ENCODE measurements around the gene CTNNA2.
"Not testable (repeated sequence)": the region's sequence is repeated elsewhere in the genome, so short reads cannot be mapped to it uniquely, and the experiment has no call there.

The CTNNA2 gene

DNA sequence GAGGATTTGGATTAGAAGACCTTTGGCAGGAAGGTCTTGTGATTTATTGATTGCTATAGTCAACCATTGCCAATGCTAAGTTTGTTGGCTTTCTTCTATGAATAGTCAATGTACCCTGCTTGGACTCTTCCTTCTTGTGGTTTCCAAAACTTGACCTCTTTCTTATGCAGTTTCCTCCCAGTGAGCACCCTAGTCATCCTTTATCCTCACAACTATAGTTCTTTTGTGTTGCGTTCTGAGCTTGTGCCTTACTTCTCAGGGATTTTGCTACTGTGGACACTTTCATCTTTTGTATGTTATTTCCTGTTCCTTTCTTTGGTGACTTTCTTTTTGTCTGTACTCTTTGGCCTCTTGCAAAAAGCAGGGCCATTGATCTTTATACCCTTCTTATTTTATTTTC lies 623.5 kb downstream of the CTNNA2 start:
- TF ChIP-seq, protein P1, sequence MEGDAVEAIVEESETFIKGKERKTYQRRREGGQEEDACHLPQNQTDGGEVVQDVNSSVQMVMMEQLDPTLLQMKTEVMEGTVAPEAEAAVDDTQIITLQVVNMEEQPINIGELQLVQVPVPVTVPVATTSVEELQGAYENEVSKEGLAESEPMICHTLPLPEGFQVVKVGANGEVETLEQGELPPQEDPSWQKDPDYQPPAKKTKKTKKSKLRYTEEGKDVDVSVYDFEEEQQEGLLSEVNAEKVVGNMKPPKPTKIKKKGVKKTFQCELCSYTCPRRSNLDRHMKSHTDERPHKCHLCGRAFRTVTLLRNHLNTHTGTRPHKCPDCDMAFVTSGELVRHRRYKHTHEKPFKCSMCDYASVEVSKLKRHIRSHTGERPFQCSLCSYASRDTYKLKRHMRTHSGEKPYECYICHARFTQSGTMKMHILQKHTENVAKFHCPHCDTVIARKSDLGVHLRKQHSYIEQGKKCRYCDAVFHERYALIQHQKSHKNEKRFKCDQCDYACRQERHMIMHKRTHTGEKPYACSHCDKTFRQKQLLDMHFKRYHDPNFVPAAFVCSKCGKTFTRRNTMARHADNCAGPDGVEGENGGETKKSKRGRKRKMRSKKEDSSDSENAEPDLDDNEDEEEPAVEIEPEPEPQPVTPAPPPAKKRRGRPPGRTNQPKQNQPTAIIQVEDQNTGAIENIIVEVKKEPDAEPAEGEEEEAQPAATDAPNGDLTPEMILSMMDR (IDR thresholded peaks at IDR 0.05; ENCODE audit: low read depth, low read length): no peak
- DNase-seq (ENCODE audit: extremely low read depth, low read depth): no peak

DNA sequence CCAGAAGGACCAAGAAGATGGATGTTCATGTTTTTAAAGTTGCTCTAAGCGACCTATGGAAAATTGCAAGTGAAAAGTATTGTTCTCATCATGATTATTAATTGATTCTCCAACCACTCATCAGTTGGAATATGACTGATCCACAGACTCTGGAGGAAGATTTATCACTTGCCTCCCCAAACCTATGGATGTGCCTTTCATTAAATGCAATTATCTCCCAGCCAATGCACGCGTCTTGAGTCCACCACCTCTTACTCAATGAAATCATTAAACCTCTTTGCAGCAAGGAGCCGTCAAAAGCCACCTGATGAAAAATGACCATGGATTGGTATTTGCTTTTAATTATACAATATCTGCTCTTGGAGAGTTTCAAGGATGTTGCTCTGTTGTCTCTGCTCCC lies 626.1 kb downstream of the CTNNA2 start:
- TF ChIP-seq, protein P1 (IDR thresholded peaks at IDR 0.05; ENCODE audit: low read depth, low read length): no peak
- no peak for DNase-seq (ENCODE audit: extremely low read depth, low read depth)

DNA sequence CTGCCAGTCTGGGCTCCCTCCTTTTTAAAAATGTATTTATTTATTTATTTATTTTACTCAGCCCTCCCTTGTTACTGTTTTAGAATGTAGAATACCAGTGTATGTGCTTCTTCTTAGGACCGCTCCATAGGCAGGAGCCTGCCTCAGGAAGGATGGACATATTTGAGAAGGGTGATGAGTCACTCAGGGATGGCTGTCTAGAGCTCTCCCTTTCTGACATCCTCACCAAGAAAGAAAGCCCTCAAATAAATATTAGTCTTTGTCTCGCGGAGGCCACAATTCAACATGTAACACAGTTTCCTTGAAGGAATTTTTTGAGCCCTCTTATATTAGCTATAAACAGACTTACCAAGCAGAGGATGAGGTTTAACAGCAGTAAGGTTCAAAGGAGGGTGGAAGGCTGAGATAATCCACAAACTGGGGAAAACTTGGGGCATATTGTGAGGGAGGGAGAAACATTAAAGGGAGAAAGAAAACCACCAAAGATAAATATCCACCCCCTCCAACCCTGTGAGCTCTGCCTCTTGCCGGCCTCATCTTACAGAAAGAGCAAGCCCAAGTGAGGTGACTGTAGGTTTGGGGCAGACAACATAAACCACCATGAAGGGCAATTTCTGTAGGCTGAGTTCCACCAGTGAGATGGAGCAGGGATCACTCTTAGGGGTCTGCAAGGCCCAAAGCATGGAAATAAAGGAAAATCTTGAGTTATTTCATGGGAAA lies 628.3 kb downstream of the CTNNA2 start:
- no peak for DNase-seq (ENCODE audit: extremely low read depth, low read depth)
- TF ChIP-seq, protein P1 (IDR thresholded peaks at IDR 0.05; ENCODE audit: low read depth, low read length): no peak

DNA sequence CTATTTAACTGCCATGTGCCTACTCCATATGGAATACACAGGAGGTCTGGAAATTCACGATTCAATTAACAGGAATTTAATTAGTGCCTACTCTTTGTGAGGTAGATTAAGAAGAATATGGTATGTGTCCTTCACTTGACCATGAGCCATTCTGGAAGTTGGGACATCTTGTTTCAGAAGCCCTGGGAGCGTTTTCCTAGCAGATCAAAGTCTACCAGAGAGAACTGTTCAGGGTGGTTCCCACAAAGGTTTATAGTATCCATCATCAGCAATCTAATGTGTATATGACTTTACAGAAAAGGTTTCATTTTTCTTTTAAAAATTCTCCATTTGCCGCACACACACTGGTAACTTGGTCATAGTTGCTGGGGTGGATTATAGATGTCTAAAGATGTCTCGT lies 632.6 kb downstream of the CTNNA2 start:
- TF ChIP-seq, protein P1 (IDR thresholded peaks at IDR 0.05; ENCODE audit: low read depth, low read length): no peak
- DNase-seq (ENCODE audit: extremely low read depth, low read depth): no peak

DNA sequence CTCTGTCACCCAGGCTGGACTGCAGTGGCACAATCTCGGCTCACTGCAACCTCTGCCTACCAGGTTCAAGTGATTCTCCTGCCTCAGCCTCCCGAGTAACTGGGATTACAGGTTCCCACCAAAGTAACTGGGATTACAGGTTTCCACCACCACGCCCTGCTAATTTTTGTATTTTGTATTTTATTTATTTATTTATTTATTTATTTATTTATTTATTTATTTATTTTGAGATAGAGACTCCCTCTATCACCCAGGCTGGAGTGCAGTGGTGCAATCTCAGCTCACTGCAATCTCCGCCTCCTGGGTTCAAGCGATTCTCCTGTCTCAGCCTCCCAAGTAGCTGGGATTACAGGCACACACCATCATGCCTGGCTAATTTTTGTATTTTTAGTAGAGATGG lies 633.9 kb downstream of the CTNNA2 start:
- DNase-seq (ENCODE audit: extremely low read depth, low read depth): not testable (repeated sequence)

DNA sequence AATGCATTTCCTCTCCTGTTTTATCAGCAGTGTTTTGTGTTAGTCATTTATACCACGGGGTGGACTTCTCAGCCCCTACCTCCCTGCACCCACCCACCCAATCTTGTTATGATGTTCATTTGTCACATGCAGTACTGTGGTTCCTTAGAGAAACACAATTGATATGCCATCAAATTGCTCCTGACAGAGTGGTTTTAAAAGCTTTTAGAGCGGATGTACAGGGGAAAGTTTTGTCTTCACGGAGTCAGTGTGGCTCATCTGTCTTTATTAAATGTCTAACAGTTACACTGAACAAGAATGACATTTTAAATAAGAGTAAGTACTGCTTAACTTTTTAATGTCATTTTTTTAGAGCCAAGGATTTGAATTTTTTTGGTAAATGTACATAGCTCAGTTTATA lies 634.8 kb downstream of the CTNNA2 start:
- DNase-seq (ENCODE audit: extremely low read depth, low read depth): no peak
- TF ChIP-seq, protein P1 (IDR thresholded peaks at IDR 0.05; ENCODE audit: low read depth, low read length): no peak

DNA sequence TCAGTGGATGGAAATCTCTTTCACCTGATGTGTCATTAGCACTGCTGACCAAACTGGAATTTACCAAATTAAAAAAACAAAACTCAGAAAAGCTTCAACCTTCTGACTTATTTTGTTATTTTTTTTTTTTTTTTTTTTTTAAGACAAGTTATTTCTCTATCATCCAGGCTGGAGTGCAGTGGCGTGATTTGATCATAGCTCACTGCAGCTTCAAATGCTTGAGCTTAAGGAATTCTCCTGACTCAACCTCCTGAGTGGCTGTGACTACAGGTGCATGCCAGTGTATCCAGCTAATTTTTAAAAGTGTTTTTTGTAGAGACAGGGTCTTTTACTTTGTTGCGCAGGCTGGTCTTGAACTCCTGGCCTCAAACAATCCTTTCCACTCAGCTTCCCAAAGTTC lies 636.1 kb downstream of the CTNNA2 start:
- TF ChIP-seq, protein P1 (IDR thresholded peaks at IDR 0.05; ENCODE audit: low read depth, low read length): no peak
- DNase-seq (ENCODE audit: extremely low read depth, low read depth): no peak

DNA sequence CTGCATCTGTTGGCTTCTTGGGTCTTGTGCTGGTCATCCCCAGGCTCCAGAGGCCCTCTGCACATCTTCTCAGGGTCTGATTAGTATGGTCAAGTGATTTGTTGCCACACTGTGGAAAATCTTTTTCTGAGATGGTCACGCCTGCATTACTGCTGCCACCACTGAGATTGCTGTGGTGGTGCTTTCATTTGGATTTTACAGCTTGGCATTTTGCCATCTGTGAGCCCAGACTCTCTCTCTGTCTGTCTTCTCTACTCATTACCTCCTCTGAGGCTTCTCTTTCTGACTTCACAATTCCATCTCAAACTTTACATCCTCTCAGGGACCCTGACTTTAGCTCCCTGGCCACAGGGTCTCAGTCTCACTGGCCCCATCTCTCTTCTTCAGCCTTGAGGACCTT lies 637.1 kb downstream of the CTNNA2 start:
- no peak for DNase-seq (ENCODE audit: extremely low read depth, low read depth)
- TF ChIP-seq, protein P1 (IDR thresholded peaks at IDR 0.05; ENCODE audit: low read depth, low read length): no peak
